PFSK-1 (cell line): ENCODE measurements around the gene ITGAL.

Experiments
- FOXP2 ChIP-seq: optimal IDR thresholded peaks from 2 replicates; pipeline ENCODE3; 2011; ENCODE audit warnings: borderline replicate concordance, control low read depth, inconsistent platforms; ENCODE audit not compliant: insufficient read depth; ENCODE audit errors: extremely low read length, extremely low read depth
- POLR2AphosphoS5 ChIP-seq: IDR thresholded peaks from 2 replicates; pipeline ENCODE4 v1.6.1; 2012; ENCODE audit warnings: low read depth, mild to moderate bottlenecking, control low read depth, low read length, moderate library complexity
- SIN3A ChIP-seq: IDR thresholded peaks from 2 replicates; pipeline ENCODE4 v1.6.1; 2012; ENCODE audit warnings: mild to moderate bottlenecking, low read length, moderate library complexity, borderline replicate concordance; ENCODE audit not compliant: insufficient read depth
- TAF1 ChIP-seq: IDR thresholded peaks from 2 replicates; pipeline ENCODE4 v1.6.1; 2012; ENCODE audit warnings: low read length, control low read depth, borderline replicate concordance; ENCODE audit not compliant: insufficient read depth
- TF ChIP-seq, protein P1 (sequence below), 2 experiments: IDR thresholded peaks; 2 replicates each; pipeline versions ENCODE4 v1.6.1 to v1.8.0; 2011 to 2012; ENCODE audit warnings: low read depth in 2 of 2, low read length in 2 of 2, control low read depth in 1 of 2, inconsistent platforms in 1 of 2, mild to moderate bottlenecking in 1 of 2, moderate library complexity in 1 of 2; ENCODE audit not compliant: insufficient read depth in 1 of 2

ITGAL gene

GRCh38 chr16:30530163-30531037, 57.9 kb downstream of the ITGAL start:
- TF ChIP-seq POLR2AphosphoS5 = no peak
- no peak for TF ChIP-seq SIN3A
- TF ChIP-seq FOXP2 = no peak

- TF ChIP-seq SIN3A = no peak
- no peak for TF ChIP-seq TAF1
- no peak for TF ChIP-seq POLR2AphosphoS5
- TF ChIP-seq, protein P1, sequence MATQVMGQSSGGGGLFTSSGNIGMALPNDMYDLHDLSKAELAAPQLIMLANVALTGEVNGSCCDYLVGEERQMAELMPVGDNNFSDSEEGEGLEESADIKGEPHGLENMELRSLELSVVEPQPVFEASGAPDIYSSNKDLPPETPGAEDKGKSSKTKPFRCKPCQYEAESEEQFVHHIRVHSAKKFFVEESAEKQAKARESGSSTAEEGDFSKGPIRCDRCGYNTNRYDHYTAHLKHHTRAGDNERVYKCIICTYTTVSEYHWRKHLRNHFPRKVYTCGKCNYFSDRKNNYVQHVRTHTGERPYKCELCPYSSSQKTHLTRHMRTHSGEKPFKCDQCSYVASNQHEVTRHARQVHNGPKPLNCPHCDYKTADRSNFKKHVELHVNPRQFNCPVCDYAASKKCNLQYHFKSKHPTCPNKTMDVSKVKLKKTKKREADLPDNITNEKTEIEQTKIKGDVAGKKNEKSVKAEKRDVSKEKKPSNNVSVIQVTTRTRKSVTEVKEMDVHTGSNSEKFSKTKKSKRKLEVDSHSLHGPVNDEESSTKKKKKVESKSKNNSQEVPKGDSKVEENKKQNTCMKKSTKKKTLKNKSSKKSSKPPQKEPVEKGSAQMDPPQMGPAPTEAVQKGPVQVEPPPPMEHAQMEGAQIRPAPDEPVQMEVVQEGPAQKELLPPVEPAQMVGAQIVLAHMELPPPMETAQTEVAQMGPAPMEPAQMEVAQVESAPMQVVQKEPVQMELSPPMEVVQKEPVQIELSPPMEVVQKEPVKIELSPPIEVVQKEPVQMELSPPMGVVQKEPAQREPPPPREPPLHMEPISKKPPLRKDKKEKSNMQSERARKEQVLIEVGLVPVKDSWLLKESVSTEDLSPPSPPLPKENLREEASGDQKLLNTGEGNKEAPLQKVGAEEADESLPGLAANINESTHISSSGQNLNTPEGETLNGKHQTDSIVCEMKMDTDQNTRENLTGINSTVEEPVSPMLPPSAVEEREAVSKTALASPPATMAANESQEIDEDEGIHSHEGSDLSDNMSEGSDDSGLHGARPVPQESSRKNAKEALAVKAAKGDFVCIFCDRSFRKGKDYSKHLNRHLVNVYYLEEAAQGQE (IDR thresholded peaks at IDR 0.05; ENCODE audit: insufficient read depth in 1 of 2, low read depth in 2 of 2, low read length in 2 of 2) = no peak
- no peak for TF ChIP-seq FOXP2
Observed at GRCh38 chr16:30532285-30533145, 60.0 kb downstream of the ITGAL start.

GRCh38 chr16:30533146-30533522, 60.6 kb downstream of the ITGAL start:
- no peak for TF ChIP-seq SIN3A
- no peak for TF ChIP-seq POLR2AphosphoS5
- no peak for TF ChIP-seq TAF1
- TF ChIP-seq, protein P1 (IDR thresholded peaks at IDR 0.05; ENCODE audit: insufficient read depth in 1 of 2, low read depth in 2 of 2, low read length in 2 of 2) = no peak
- TF ChIP-seq FOXP2 = no peak

GRCh38 chr16:30533748-30534367, 61.3 kb downstream of the ITGAL start:
- TF ChIP-seq FOXP2 (no peak), POLR2AphosphoS5 (no peak), TAF1 (no peak), SIN3A (no peak)
- TF ChIP-seq, protein P1 (IDR thresholded peaks at IDR 0.05; ENCODE audit: insufficient read depth in 1 of 2, low read depth in 2 of 2, low read length in 2 of 2) = no peak

DNA sequence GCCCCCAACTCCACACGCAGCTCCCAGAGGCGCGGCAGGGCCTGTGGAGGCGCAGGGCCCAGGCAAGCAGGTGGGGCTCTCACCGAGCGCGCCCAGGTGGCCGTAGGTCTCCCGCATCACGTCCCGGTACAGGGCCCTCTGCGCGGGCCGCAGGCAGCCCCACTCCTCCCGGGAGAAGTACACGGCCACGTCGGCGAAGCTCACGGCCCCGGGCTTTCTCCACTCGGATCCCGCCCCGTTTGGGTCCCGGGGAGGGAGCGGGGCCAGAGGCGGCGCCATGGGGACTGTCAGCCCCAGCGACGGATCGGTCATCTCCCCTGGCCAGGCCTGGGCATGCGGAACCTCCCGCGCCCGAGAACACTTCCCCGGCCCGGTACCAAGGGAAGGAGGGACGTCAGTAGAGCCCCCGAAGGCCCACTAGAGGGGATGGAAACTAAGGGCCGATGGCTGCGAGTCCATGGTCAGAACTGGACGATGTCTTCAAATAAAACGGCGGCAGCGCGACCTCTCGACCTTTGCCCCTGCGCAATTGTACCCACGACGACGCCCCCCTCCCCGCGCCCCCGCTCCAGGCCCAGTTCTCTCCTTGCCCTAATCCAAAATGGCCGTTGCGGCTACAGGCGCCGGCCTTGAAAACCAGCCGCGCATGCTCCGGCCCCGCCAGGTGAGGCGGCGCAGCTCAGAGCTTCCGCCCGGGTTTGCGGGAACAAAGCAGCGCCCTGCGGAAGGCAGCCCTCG, 62.0 kb downstream of the ITGAL start, which contains the start of gene ZNF747:
TSS of gene ZNF747 (minus strand) at position 491 of the 738 bp plus-strand sequence. CDS start at position 312, 179 bp downstream.
- TF ChIP-seq POLR2AphosphoS5 (peak; percentile 64; the same call in 1 of the 2 replicates), FOXP2 (no peak)
